Osteoblast (primary cell): Measurements from ENCODE around the gene ACSL6. TPM values are rescaled to one million over a fixed set of nuclear protein-coding genes. Genes with fewer than 3 reads are reported as not detected.
A peak's percentile ranks its signal among the peaks of the same experiment; 100 is the strongest.

Experiments
- DNase-seq: peaks from one replicate; pipeline ENCODE4 v3.0.0; 2011; ENCODE audit warnings: low spot score, mixed read lengths; ENCODE audit not compliant: insufficient read length; ENCODE audit errors: missing footprints
- H2AFZ ChIP-seq: 2 replicates; pipeline ENCODE4 v1.6.0; 2011; ENCODE audit warnings: mild to moderate bottlenecking, low read length
- H3K27ac ChIP-seq: 2 replicates; pipeline ENCODE4 v1.5.1; 2011; ENCODE audit warnings: mild to moderate bottlenecking, low read depth, low read length, moderate library complexity
- H3K27me3 ChIP-seq: 2 replicates; pipeline ENCODE4 v1.6.0; 2012; ENCODE audit warnings: mild to moderate bottlenecking, control low read depth, inconsistent platforms, low read length, moderate library complexity; ENCODE audit not compliant: insufficient read depth
- H3K36me3 ChIP-seq: 2 replicates; pipeline ENCODE4 v1.5.1; 2011; ENCODE audit warnings: mild to moderate bottlenecking, low read length, control low read depth, moderate library complexity; ENCODE audit not compliant: insufficient read depth
- H3K4me1 ChIP-seq: 2 replicates; pipeline ENCODE4 v1.5.1; 2011; ENCODE audit warnings: mild to moderate bottlenecking, low read length, control low read depth, moderate library complexity; ENCODE audit not compliant: insufficient read depth
- H3K4me2 ChIP-seq: 2 replicates; pipeline ENCODE4 v1.6.0; 2011; ENCODE audit warnings: mild to moderate bottlenecking, low read length; ENCODE audit not compliant: insufficient read depth
- H3K4me3 ChIP-seq: fragments of 200-600 bp; sonication (generic); 3 replicates; pipeline ENCODE4 v1.5.1; 2012; ENCODE audit warnings: mild to moderate bottlenecking, low read length, inconsistent platforms; ENCODE audit not compliant: insufficient read depth
- H3K79me2 ChIP-seq: 2 replicates; pipeline ENCODE4 v1.6.0; 2012; ENCODE audit warnings: mild to moderate bottlenecking, low read length, control low read depth, inconsistent platforms; ENCODE audit not compliant: insufficient read depth
- H3K9me3 ChIP-seq: 2 replicates; pipeline ENCODE4 v1.5.1; 2011; ENCODE audit warnings: low read depth, low read length, control low read depth
- H4K20me1 ChIP-seq: 2 replicates; pipeline ENCODE4 v1.6.0; 2012; ENCODE audit warnings: mild to moderate bottlenecking, low read length, control low read depth; ENCODE audit not compliant: insufficient read depth
- total RNA-seq: library from RNA; depleted of rRNA; stranded (reverse); fragments of >200 nt; gene quantifications from 2 replicates; pipeline ENCODE4 v1.2.3, GENCODE V29; 2012
- TF ChIP-seq, protein P1 (sequence below): IDR thresholded peaks from 2 replicates; pipeline ENCODE4 v1.5.1; 2011; ENCODE audit warnings: mild to moderate bottlenecking, low read depth, low read length, moderate library complexity; ENCODE audit errors: extremely low read depth

The ACSL6 gene
- total RNA-seq, 1 donor = not detected

DNA sequence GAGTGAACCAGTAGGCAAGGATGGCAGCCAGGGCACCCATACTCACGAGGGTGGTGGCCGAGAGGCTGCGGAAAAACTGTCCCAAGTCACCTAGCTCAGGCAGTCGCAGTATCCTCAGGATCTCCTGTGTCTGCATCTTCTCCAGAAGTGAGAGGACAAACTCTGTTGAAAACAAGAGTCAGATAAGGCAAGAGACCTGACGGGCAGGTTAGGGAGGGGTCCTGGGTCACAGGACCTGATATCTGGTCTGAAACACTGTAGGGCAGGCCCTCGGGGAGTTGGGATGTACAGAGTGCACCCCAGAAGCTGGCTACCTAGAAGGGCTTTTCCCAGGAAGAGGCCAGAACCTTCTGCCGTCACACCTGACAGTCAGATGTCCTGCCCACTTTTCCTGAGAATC is 17.4 kb downstream of the ACSL6 start:
- Histone ChIP-seq H3K27me3 (peaks cover 10% of the 10 kb centered on the region), H3K79me2 (no peaks in the 10 kb centered on the region), H3K36me3 (no peaks in the 10 kb centered on the region), H3K9me3 (no peaks in the 10 kb centered on the region), H3K27ac (no peak overlapping the region), H4K20me1 (no peaks in the 10 kb centered on the region), H3K4me1 (no peaks in the 10 kb centered on the region), H2AFZ (no peak overlapping the region), H3K4me2 (no peak overlapping the region), H3K4me3 (no peak overlapping the region)
- TF ChIP-seq, protein P1, sequence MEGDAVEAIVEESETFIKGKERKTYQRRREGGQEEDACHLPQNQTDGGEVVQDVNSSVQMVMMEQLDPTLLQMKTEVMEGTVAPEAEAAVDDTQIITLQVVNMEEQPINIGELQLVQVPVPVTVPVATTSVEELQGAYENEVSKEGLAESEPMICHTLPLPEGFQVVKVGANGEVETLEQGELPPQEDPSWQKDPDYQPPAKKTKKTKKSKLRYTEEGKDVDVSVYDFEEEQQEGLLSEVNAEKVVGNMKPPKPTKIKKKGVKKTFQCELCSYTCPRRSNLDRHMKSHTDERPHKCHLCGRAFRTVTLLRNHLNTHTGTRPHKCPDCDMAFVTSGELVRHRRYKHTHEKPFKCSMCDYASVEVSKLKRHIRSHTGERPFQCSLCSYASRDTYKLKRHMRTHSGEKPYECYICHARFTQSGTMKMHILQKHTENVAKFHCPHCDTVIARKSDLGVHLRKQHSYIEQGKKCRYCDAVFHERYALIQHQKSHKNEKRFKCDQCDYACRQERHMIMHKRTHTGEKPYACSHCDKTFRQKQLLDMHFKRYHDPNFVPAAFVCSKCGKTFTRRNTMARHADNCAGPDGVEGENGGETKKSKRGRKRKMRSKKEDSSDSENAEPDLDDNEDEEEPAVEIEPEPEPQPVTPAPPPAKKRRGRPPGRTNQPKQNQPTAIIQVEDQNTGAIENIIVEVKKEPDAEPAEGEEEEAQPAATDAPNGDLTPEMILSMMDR = no peak
- no peak for DNase-seq

DNA sequence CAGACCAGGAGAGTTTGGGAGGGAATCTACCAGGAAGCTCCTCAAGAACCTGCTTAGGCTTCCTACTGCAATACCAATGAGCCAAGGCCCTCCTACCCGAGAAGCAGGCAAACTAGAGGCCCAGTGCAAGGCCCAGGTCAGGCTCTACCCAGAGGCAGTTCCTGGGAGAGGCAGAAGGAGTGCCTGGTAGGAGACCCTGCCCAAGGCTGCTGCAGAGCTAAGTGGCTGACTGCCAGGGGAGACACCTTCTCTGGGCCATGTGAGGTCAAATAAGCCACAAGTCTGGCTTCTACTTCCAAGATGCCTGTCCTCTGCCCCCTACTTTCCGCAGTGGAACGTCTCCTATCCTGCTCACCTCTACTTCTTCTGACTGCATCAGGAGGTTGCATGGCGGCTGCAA is 17.8 kb downstream of the ACSL6 start:
- H3K79me2 ChIP-seq = no peaks in the 10 kb centered on the region
- DNase-seq = no peak

DNA sequence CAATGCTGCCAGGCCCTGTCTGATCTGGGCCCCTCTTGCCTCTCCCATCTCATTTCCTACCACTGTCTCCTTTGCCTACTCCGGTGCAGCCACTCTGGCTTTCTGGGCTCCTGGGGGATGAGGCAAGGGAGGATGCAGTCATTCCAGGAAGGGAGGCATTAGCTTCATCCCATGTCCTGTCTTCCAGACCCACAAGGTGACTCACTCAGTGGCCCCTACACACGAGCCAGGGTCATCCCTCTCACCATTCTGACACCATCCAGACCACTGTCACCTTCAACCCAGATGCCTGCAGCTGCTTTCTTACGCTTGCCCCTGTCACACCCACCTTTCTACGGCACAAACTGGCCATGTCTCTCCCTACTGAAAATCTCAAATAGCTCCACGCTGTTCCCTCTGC is 19.1 kb downstream of the ACSL6 start:
- no peak overlapping the region for H2AFZ ChIP-seq
- H3K36me3 ChIP-seq = no peaks in the 10 kb centered on the region
- H3K27me3 ChIP-seq = peaks cover 6% of the 10 kb centered on the region
- no peak overlapping the region for H3K27ac ChIP-seq
- H4K20me1 ChIP-seq = no peaks in the 10 kb centered on the region
- no peaks in the 10 kb centered on the region for H3K4me1 ChIP-seq
- no peak overlapping the region for H3K4me3 ChIP-seq
- no peak for DNase-seq
- no peak overlapping the region for H3K4me2 ChIP-seq
- H3K79me2 ChIP-seq = no peaks in the 10 kb centered on the region
- H3K9me3 ChIP-seq = no peaks in the 10 kb centered on the region
- TF ChIP-seq, protein P1 = no peak

More for the DNA sequence above, 17.8 kb downstream of the ACSL6 start:
- peaks cover 8% of the 10 kb centered on the region for H3K27me3 ChIP-seq
- H2AFZ ChIP-seq = no peak overlapping the region
- TF ChIP-seq, protein P1 = no peak
- H3K4me2 ChIP-seq = no peak overlapping the region
- H3K9me3 ChIP-seq = no peaks in the 10 kb centered on the region
- no peaks in the 10 kb centered on the region for H3K4me1 ChIP-seq
- no peak overlapping the region for H3K27ac ChIP-seq
- H4K20me1 ChIP-seq = no peaks in the 10 kb centered on the region
- no peaks in the 10 kb centered on the region for H3K36me3 ChIP-seq
- H3K4me3 ChIP-seq = no peak overlapping the region

DNA sequence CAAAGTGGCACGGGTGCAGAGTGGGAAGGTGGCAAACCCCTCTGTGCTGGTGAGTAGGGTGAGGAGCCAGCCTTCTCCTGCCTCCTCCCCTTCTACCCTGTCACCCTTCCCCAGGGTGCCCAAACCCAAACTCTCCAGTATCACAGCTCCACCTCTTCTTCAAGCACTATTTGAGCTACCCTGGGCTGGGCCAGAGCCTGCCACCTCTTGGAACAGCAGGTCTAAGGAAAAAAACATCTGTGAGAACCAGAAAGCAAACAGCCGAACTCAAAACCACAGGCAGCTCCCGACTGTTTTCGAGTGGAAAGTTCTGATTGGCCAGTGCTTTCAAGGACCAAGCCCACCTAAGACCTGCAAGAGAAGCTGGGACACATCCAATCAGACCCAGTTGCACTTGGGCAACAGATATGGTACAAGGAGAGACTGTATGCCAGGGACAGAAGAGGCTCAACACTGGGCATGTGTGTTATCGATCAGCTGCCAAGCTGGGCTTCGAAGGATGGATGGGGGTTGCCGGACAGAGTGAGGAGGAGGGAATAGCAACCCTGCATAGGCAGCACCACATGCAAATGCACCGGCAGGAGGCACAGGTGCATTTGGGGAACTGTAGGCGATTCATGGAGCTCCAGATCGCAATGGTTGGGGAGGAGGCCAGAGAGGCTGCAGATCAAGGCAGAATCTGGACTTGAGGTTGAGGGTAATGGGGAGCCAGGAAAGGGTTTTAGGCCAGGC is 19.7 kb downstream of the ACSL6 start:
- peak; percentile 15 for DNase-seq
- TF ChIP-seq, protein P1 = no peak
- Histone ChIP-seq H4K20me1 (no peaks in the 10 kb centered on the region), H3K4me2 (no peak overlapping the region), H3K4me3 (no peak overlapping the region), H3K9me3 (no peaks in the 10 kb centered on the region), H2AFZ (no peak overlapping the region), H3K36me3 (no peaks in the 10 kb centered on the region), H3K79me2 (no peaks in the 10 kb centered on the region), H3K27ac (no peak overlapping the region), H3K4me1 (no peaks in the 10 kb centered on the region), H3K27me3 (peaks cover 6% of the 10 kb centered on the region)
